GM04504 (cell line): Measurements from ENCODE around the gene KCTD11.
A peak's percentile ranks its signal among the peaks of the same experiment; 100 is the strongest.

ENCODE experiments used
- DNase-seq: peaks from one replicate; pipeline ENCODE4 v3.0.0-alpha.2; 2012; ENCODE audit warnings: low read depth

Gene KCTD11

DNA sequence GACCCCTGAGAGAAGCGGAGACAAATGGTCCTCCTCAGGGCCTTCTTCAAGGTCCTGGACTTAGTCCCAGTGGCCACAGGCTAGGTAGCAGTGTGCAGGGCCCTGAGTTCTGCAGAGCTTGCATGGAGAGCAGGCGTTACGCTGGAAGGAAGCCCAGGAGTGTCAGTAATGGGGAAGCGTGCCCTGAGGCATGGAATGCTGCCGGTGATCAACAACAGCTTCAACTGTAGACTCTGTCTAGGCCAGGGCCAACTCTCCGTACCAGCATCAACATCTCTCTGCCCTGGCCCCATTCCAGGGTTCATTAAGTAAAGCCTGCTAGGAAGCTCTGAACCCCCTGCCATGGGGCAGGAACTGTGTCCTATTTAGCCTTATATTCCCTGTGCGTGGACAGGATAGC is 28.4 kb downstream of the KCTD11 start:
- peak; percentile 48 for DNase-seq

DNA sequence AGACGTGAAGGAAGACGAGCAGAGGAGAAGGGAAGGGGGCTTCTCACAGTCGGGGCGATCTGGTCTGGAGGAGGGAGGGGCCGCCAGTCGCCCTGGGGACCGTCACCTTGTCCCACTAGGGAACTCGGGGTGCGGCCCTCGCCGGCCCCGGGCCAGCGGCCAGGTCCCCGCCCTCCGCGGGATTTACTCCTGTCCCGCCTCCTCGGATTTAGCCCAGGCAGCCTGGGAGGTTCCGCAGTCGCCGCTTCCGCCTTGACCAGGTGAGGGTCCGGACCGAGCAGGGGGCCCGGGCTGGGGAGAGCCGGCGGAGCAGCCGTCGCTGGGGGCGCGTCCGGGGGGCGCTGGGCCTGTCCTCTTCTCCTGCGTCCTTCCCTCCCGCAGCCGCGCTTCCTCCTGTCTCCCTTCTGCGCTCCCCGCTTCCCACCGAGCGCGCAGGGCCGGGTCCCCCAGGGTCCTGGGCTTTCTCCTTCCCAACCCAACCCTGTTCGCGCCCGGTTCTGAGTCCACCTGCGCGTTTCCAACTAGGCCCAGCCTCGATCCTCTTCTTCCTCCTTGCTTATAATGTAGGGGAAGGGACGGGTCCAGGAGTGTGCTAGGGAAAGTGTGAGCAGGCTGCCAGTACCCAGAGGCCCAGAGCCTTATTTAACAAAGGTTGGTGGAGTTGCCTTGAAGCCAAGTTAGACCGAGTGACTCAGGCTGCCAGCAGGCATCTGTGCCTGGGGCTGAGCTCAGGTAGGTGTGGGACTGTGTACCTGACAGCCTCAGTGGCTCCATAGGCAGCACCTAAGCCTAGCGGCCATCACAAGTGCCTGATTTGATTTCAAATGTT is 29.1 kb downstream of the KCTD11 start, which contains the start of gene TNK1:
Gene TNK1, plus strand, starts transcription at position 235 of the 829 bp plus-strand sequence. CDS start 1,838 bp downstream, outside the sequence.
- DNase-seq: no peak

DNA sequence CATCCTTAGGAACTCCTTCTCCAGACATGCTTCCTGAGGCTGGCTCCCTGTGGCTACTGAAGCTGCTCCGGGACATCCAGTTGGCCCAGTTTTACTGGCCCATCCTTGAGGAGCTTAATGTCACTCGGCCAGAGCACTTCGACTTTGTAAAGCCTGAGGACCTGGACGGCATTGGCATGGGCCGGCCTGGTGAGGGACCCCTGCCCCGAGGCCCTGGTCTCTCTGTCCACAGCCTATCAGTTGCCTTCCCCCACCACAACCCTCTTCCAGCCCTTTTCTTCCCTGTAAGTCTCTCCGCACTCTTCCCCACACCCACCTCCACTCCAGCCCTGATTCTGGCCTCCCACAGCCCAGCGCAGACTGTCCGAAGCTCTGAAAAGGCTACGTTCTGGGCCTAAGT is 30.9 kb downstream of the KCTD11 start:
- DNase-seq: no peak

DNA sequence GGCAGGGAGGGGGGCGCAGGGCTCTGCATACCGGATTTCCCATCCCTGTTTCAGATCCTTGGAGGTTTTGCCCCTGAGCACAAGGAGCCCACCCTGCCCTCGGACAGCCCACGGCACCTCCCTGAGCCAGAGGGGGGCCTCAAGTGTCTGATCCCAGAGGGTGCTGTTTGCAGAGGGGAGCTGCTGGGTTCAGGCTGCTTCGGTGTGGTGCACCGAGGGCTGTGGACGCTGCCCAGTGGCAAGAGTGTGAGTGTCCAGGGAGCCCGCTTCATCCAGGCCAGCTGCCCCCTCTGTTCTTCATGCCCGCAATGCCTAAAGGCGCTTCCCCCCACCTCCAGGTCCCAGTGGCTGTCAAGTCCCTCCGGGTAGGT is 31.4 kb downstream of the KCTD11 start:
- no peak for DNase-seq

DNA sequence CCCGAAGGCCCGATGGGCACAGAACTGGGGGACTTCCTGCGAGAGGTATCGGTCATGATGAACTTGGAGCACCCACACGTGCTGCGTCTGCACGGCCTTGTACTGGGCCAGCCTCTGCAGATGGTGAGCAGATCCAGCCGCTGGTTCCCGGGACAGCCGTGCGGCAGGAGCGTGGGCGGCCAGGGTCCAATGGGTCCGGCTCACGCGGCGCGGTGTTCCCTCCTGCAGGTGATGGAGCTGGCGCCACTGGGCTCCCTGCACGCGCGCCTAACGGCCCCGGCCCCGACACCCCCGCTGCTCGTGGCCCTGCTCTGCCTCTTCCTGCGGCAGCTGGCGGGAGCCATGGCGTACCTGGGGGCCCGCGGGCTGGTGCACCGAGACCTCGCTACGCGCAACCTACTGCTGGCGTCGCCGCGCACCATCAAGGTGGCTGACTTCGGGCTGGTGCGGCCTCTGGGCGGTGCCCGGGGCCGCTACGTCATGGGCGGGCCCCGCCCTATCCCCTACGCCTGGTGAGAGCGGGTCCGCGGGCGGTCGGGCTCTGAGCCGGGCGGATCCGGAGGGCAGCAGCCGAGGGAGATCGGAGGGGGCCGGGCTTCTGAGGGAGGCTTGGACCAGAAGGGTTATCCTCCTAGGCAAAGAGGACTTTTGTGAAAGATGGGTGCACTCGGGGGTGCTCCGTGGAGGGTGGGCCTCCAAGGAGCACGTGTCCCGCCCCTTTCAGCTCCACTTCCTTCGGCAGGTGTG is 32.0 kb downstream of the KCTD11 start:
- DNase-seq: no peak

GRCh38 chr17:7384489-7385081 is 32.6 kb downstream of the KCTD11 start:
- DNase-seq: no peak

DNA sequence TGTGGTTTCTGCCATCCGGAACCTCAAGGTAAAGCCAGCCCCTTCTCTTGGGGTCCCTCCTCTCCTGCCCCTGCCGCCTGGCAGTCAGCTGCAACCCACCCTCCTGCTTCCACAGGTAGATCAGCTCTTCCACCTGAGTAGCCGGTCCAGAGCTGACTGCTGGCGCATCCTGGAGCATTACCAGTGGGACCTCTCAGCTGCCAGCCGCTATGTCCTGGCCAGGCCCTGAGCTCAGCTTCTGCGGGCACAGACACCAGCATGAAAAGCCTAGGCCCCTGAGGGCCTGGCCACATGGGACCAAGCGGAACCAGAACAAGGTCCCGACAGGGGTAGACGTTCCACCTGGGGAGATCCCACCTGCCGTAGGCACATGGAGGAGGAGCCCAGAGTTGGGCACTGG is 36.9 kb downstream of the KCTD11 start:
- DNase-seq: no peak

DNA sequence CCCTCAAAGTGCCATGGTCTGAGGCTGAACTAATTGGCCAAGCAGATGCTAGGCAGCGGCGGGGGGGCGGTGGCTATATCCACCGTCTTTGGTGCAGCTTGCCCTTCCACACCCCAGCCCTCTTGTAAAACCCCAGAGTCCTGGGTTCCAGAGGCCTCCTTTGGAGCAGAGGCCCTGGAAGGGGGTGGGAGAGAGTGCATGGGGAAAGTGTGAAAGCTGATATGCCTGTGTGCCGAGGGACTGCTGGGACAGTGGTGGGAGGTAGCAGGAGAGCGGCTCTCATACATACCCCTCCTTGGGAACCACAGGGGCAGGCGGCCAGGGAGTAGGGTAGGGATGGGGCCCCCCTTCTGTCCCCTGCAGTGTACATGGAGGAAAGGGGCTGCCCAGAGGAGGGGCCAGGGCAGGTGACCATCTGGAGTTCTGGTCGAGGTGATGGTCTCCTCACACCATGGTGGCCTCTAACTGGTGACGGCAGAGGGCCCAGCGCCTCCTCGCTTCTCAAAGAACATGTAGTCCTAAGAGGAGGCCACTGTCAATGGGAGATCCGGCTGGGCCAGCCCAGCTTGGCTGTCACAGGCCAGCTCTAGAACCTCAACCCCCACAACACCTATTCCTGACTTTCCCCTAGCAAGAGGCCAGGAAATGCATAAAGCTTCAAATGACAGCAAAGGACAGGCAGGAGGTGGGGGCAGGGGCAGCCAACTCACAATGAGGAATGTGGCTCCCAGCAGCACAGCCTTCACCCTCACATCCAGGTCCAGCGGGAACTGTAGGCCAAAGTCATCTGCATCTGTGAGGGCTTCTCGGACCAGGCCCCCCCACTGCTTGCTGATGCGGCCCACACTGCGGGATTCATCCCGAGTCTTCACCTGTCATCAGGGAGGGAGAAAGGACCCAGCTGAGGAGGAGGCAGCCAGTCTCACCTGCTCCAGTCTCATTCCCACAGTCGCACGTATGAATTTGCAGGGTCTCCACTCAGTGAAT is 38.3 kb downstream of the KCTD11 start:
- DNase-seq: no peak

GRCh38 chr17:7391307-7391706 is 39.3 kb downstream of the KCTD11 start:
- no peak for DNase-seq

- no peak for DNase-seq
Measured at GRCh38 chr17:7392696-7393612, 41.0 kb downstream of the KCTD11 start.

GRCh38 chr17:7393613-7394451 is 41.9 kb downstream of the KCTD11 start:
- DNase-seq: no peak

GRCh38 chr17:7394452-7395191 is 42.7 kb downstream of the KCTD11 start, which contains the start of gene PLSCR3:
Gene PLSCR3, minus strand, starts transcription at chr17:7394525. Its CDS starts 415 bp downstream, at chr17:7394110.
- DNase-seq: peak; percentile 70

DNA sequence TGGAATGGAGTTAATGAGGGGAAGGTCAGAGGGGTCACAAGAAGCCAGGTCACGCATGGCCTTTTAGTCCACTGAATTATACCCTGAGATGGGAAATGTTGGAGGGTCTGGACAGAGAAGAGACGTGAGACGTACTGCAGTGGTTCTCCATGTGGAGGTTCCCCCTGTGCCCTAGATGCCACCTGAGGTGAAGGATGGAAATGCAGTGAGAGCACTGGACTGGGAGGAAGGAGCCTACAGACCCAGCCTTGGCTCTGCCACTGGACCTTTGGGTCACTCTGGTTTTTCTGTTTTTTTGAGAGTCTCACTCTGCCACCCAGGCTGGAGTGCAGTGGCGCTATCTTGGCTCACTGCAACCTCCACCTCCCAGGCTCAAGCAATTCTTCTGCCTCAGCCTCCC is 44.2 kb downstream of the KCTD11 start:
- no peak for DNase-seq

DNA sequence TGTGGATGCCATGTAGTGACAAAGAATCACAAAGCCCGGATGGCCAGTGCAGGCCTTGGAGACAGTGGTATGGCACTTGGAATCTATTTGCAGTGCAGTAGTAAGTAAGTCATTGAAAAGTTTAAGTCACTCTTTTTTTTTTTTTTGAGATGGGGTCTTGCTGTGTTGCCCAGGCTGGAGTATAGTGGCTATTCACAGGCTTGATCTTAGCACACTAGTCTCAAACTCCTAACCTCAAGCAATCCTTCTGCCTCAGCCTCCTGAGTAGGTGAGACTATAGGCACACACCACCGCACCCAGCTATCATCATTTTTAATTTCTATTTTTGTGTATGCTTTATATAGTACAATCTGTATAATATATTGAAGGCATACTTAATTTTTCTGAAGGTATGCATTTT is 46.6 kb downstream of the KCTD11 start:
- DNase-seq: no peak

DNA sequence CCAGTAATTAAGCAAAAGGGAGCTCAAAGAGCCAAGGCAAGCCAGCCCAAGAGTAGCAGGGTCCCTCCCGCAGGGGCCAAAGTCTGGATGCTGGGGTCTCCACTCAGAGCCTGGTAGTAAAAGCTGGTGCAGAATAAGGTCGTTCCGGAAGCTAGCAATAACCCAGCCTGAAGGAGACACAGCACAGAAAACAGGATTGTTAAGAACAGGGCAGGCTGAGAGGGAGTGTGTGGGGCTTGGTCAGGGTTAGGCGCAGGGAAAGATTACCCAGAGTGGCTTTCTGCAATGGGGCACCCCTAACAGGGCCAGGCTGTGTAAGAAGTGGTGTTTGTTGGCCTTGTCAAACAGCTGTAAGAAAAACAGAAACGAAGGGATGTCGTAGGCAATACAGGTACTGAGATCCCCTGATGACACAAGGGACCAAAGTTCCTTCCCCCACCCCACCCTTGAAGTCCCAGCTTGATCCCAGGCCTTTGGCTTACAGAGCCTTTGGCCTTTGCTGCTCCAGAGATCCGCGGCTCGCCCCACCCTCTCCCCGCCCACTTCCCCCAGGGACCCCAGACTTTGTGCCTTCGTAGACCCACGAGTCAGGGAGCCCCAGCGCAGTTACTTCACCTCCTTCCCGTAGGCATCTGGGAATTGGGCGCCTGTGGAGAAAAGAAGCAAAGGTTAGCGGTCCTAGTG is 51.2 kb downstream of the KCTD11 start:
- DNase-seq: no peak

DNA sequence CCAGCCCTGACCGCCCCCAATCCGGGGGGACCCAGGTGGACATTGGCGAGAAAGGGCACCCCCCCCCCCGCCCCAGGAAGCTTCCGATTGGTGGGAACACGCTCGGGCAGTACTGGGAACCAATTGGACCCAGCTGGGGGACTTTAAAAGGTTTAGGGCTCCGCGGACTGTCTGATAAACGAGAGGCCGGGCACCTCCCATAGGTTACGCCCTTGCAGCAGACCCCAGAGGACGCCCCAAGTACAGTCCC is 51.7 kb downstream of the KCTD11 start:
- no peak for DNase-seq

- peak; percentile 99 for DNase-seq
Measured at GRCh38 chr17:7403977-7404736, 52.2 kb downstream of the KCTD11 start, which contains the start of gene TMEM256. Gene TMEM256, minus strand, starts transcription at chr17:7404097. Its CDS starts 13 bp downstream, at chr17:7404084.
